ENCODE results near the gene CLECL1. TPM values are rescaled to one million over a fixed set of nuclear protein-coding genes. Genes with fewer than 3 reads are reported as not detected.

CLECL1 gene
- total RNA-seq, 1 experiment from 2014 or later, result not detected

- no peaks in the 10 kb centered on the region for H4K20me1 ChIP-seq (ENCODE audit: insufficient read depth)
- H2AFZ ChIP-seq (ENCODE audit: low read depth, low read length, poor library complexity, severe bottlenecking), result no peak overlapping the region
- no peak for TF ChIP-seq MAX (IDR thresholded peaks at IDR 0.05)
- TF ChIP-seq ZNF274 (IDR thresholded peaks at IDR 0.05; ENCODE audit: low read depth, low read length), result no peak
- TF ChIP-seq REST (IDR thresholded peaks at IDR 0.05; ENCODE audit: low read depth), result no peak
- no peak for TF ChIP-seq YY1 (IDR thresholded peaks at IDR 0.05; ENCODE audit: extremely low read depth, insufficient replicate concordance, low read depth, low read length)
- TF ChIP-seq CTCF (IDR thresholded peaks at IDR 0.05 in 2 of 3, conservative IDR thresholded peaks at IDR 0.05 in 1 of 3; ENCODE audit: borderline replicate concordance in 1 of 3, insufficient read depth in 1 of 3, low read depth in 2 of 3, low read length in 2 of 3), result no peak
- no peak for TF ChIP-seq EZH2phosphoT487 (IDR thresholded peaks at IDR 0.05; ENCODE audit: borderline replicate concordance)
- TF ChIP-seq RAD21 (IDR thresholded peaks at IDR 0.05; ENCODE audit: low read depth), result no peak
- TF ChIP-seq ZBTB33 (IDR thresholded peaks at IDR 0.05; ENCODE audit: extremely low read depth, insufficient replicate concordance, low read length), result no peak
- TF ChIP-seq CEBPB (IDR thresholded peaks at IDR 0.05; ENCODE audit: low read depth), result no peak
- no peak for TF ChIP-seq ATF3 (IDR thresholded peaks at IDR 0.05)
- TF ChIP-seq JUND (IDR thresholded peaks at IDR 0.05), result no peak
- TF ChIP-seq ELF1 (IDR thresholded peaks at IDR 0.05; ENCODE audit: borderline replicate concordance, low read depth), result no peak
- H3K4me2 ChIP-seq (ENCODE audit: low read length), result no peak overlapping the region
- ChIA-PET POLR2A (no interaction called here), RAD21 (ENCODE audit: low non-redundant PET in 1 of 2, low total read pairs in 2 of 2, uncharacterized antibody in 2 of 2, unreplicated experiment in 2 of 2) (no interaction called here), CTCF (no interaction called here)
- BruUV-seq (replicated peaks), result no TSS peak
- H3K27ac ChIP-seq (ENCODE audit: low read depth, low read length), result no peak overlapping the region
- H3K9ac ChIP-seq (ENCODE audit: low read length), result no peak overlapping the region
- no peaks in the 10 kb centered on the region for H3K9me2 ChIP-seq (ENCODE audit: insufficient read depth)
- H3K9me3 ChIP-seq (ENCODE audit: control insufficient read depth in 1 of 2, insufficient read depth in 1 of 2, low read depth in 1 of 2, low read length in 2 of 2), result no peaks in the 10 kb centered on the region
- no peaks in the 10 kb centered on the region for H3K79me2 ChIP-seq (ENCODE audit: insufficient read depth, low read length)
- intact Hi-C loops (cut with micrococcal nuclease), result no loop called here
- ATAC-seq (no peak), DNase-seq (ENCODE audit: low read depth, low spot score) (no peak)
- no peaks in the 10 kb centered on the region for H3K4me1 ChIP-seq (ENCODE audit: control insufficient read depth in 1 of 2, insufficient read depth in 2 of 2, low read length in 2 of 2)
- no peak overlapping the region for H3K4me3 ChIP-seq (replicated peaks in 1 of 2; ENCODE audit: low read depth in 1 of 2, low read length in 2 of 2)
- H3K27me3 ChIP-seq (ENCODE audit: insufficient read depth, low read length), result peaks cover 32% of the 10 kb centered on the region
- H3K36me3 ChIP-seq (ENCODE audit: control insufficient read depth in 1 of 2, insufficient read depth in 2 of 2, low read length in 2 of 2), result no peaks in the 10 kb centered on the region
Observed at GRCh38 chr12:9718968-9719367, 13.9 kb downstream of the CLECL1 start.

Data from HCT116 (cell line).